SU-DHL-6 (cell line): Measurements from ENCODE around the gene C5AR1.

Experiments
- CTCF ChIP-seq: fragments of 200-600 bp; sonication (generic); IDR thresholded peaks from one replicate; pipeline ENCODE4 v1.5.1; 2017; ENCODE audit warnings: antibody characterized with exemption, mild to moderate bottlenecking, low read length, moderate library complexity; ENCODE audit not compliant: insufficient read depth, poor library complexity, severe bottlenecking
- EZH2phosphoT487 ChIP-seq: fragments of 200-600 bp; sonication (generic), shearing (Covaris generic); conservative IDR thresholded peaks from 2 replicates; pipeline ENCODE4 v1.6.1; 2018; ENCODE audit warnings: mild to moderate bottlenecking, antibody characterized with exemption, low read length, moderate library complexity, mixed read lengths

- TF ChIP-seq CTCF (no peak), EZH2phosphoT487 (no peak)
Observed at GRCh38 chr19:47321630-47322029, 12.0 kb downstream of the C5AR1 start.
